Coronary artery (tissue), 2 donors: ENCODE measurements around the gene EIF2S3B.

Experiments
- DNase-seq: peaks from one replicate; pipeline ENCODE4 v3.0.0-alpha.2; 2017; ENCODE audit warnings: low spot score
- H3K27ac ChIP-seq, 2 donors: fragments of 200-600 bp; sonication (generic); one replicate each; pipeline ENCODE4 v1.5.1; 2016 to 2019
- H3K4me3 ChIP-seq: fragments of 200-600 bp; sonication (generic); 2 replicates; pipeline ENCODE4 v1.5.1; 2016; ENCODE audit warnings: mild to moderate bottlenecking, moderate library complexity
- TF ChIP-seq, protein P1 (sequence below): fragments of 200-600 bp; sonication (generic); IDR thresholded peaks from one replicate; pipeline ENCODE4 v1.5.1; 2019; ENCODE audit warnings: antibody characterized with exemption

The EIF2S3B gene

DNA sequence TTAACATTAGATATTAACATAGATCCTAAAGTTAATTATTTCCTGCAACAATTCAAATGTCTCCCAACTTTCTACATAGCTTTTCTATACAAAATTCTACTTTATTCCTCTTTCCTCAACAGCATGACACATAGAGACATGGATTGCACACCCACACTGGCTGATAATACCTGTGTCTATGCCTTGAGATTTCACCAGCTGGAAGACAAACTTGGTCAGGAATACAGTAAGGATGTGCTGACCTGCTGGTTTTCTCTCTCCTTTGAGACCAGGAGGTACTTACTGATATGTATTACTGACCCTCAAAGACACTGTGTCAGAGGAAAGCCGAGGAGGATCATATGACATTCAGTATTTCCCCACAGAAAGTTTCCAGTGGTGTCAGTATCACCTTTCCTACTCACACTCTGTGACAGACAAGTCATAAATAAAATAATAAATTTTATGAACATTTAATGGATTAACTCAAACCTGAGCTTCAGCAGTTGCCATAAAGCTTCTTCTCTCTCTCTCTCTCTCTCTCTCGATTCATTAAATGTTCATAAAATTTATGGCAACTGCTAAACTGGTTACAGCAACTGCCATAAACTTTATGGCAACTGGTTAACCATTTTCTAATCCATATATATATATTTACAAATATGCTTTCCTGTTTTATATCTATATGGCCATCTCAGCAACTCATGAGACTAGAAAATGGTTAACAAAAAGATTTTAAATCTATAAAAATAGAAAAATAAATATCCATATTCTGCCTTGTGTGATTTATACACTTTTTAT lies 22.7 kb downstream of the EIF2S3B start:
- TF ChIP-seq, protein P1, sequence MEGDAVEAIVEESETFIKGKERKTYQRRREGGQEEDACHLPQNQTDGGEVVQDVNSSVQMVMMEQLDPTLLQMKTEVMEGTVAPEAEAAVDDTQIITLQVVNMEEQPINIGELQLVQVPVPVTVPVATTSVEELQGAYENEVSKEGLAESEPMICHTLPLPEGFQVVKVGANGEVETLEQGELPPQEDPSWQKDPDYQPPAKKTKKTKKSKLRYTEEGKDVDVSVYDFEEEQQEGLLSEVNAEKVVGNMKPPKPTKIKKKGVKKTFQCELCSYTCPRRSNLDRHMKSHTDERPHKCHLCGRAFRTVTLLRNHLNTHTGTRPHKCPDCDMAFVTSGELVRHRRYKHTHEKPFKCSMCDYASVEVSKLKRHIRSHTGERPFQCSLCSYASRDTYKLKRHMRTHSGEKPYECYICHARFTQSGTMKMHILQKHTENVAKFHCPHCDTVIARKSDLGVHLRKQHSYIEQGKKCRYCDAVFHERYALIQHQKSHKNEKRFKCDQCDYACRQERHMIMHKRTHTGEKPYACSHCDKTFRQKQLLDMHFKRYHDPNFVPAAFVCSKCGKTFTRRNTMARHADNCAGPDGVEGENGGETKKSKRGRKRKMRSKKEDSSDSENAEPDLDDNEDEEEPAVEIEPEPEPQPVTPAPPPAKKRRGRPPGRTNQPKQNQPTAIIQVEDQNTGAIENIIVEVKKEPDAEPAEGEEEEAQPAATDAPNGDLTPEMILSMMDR = no peak
- DNase-seq = no peak
- Histone ChIP-seq H3K4me3 (no peak overlapping the region), H3K27ac (no peak overlapping the region)

DNA sequence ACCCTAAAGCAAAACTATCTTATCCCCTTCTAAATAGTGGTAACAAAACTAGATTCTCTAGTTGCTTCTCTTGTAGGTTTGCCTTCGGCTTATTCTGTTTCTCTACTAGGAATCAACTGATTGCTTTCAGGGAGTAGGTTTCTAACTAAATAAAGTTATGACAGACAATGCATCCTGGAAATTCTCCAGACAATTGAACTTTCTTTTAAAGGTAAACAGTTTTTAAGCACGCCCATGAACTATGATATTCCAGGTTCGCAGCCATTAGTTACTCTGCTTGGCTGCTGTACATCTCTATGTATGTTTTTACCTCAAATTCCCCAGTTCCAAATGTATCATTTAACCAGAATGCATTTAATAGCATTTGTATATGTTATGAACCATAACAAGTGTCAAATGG lies 23.9 kb downstream of the EIF2S3B start:
- TF ChIP-seq, protein P1 = no peak
- H3K4me3 ChIP-seq = no peak overlapping the region
- H3K27ac ChIP-seq = no peak overlapping the region
- DNase-seq = no peak

GRCh38 chr12:10537721-10538120 lies 32.0 kb downstream of the EIF2S3B start:
- Histone ChIP-seq H3K4me3 (no peak overlapping the region), H3K27ac (no peak overlapping the region)
- no peak for DNase-seq
- TF ChIP-seq, protein P1 = no peak

GRCh38 chr12:10540776-10541205 lies 35.1 kb downstream of the EIF2S3B start:
- no peak for DNase-seq
- Histone ChIP-seq H3K27ac (no peak overlapping the region), H3K4me3 (no peak overlapping the region)
- TF ChIP-seq, protein P1 = no peak

GRCh38 chr12:10543499-10543898 lies 37.8 kb downstream of the EIF2S3B start:
- TF ChIP-seq, protein P1 = no peak
- H3K27ac ChIP-seq = no peak overlapping the region
- DNase-seq = no peak
- no peak overlapping the region for H3K4me3 ChIP-seq

- TF ChIP-seq, protein P1 = no peak
- DNase-seq = no peak
- no peak overlapping the region for H3K4me3 ChIP-seq
- H3K27ac ChIP-seq = no peak overlapping the region
Measured at GRCh38 chr12:10551375-10551774, 45.7 kb downstream of the EIF2S3B start.

DNA sequence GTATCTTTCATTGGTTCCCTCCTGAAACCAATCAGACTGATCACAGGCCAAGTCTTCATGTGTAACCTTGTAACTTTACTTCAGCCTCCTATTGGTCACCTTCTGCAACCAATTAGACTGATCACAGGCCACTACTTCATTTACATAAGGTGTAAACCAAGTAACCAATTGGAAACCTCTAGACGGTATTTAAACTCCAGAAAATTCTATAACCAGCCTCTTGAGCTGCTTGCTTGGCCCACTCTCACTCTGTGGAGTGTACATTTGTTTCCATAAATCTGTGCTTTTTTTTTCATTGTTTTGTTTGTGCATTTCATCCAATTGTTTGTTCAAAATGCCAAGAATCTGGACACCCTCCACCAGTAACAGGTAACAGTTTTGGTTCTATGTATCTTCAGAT lies 47.5 kb downstream of the EIF2S3B start:
- H3K27ac ChIP-seq = no peak overlapping the region
- H3K4me3 ChIP-seq = no peak overlapping the region
- TF ChIP-seq, protein P1 = no peak
- no peak for DNase-seq
